ENCODE measurements around the gene NCR2.

Gene NCR2

GRCh38 chr6:41318654-41319565 lies 16.5 kb upstream of the NCR2 start:
- Mint-ChIP-seq H3K36me3 (no peaks in the 10 kb centered on the region), H3K27me3 (peaks cover 3% of the 10 kb centered on the region), H3K4me1 (ENCODE audit: low read depth) (peaks cover 17% of the 10 kb centered on the region), H3K9me3 (ENCODE audit: low read depth) (no peaks in the 10 kb centered on the region), H3K27ac (peak overlapping the region; percentile 46), H3K4me3 (peak overlapping the region; percentile 45)

GRCh38 chr6:41321183-41321582 lies 14.2 kb upstream of the NCR2 start:
- no peaks in the 10 kb centered on the region for H3K9me3 Mint-ChIP-seq (ENCODE audit: low read depth)
- no peak overlapping the region for H3K4me3 Mint-ChIP-seq
- no peaks in the 10 kb centered on the region for H3K36me3 Mint-ChIP-seq
- H3K27ac Mint-ChIP-seq: no peak overlapping the region
- H3K27me3 Mint-ChIP-seq: peaks cover 5% of the 10 kb centered on the region
- peaks cover 17% of the 10 kb centered on the region for H3K4me1 Mint-ChIP-seq (ENCODE audit: low read depth)

- H3K27ac Mint-ChIP-seq: no peak overlapping the region
- peaks cover 5% of the 10 kb centered on the region for H3K27me3 Mint-ChIP-seq
- no peaks in the 10 kb centered on the region for H3K9me3 Mint-ChIP-seq (ENCODE audit: low read depth)
- H3K4me1 Mint-ChIP-seq (ENCODE audit: low read depth): peaks cover 3% of the 10 kb centered on the region
- no peak overlapping the region for H3K4me3 Mint-ChIP-seq
- H3K36me3 Mint-ChIP-seq: no peaks in the 10 kb centered on the region
Observed at GRCh38 chr6:41325446-41326066, 9.9 kb upstream of the NCR2 start.

GRCh38 chr6:41326092-41326491 lies 9.3 kb upstream of the NCR2 start:
- H3K9me3 Mint-ChIP-seq (ENCODE audit: low read depth): no peaks in the 10 kb centered on the region
- no peak overlapping the region for H3K4me3 Mint-ChIP-seq
- no peak overlapping the region for H3K27ac Mint-ChIP-seq
- H3K4me1 Mint-ChIP-seq (ENCODE audit: low read depth): peaks cover 3% of the 10 kb centered on the region
- H3K27me3 Mint-ChIP-seq: peaks cover 5% of the 10 kb centered on the region
- no peaks in the 10 kb centered on the region for H3K36me3 Mint-ChIP-seq

GRCh38 chr6:41327177-41327576 lies 8.2 kb upstream of the NCR2 start:
- Mint-ChIP-seq H3K27me3 (peaks cover 5% of the 10 kb centered on the region), H3K36me3 (no peaks in the 10 kb centered on the region), H3K27ac (no peak overlapping the region), H3K9me3 (ENCODE audit: low read depth) (no peaks in the 10 kb centered on the region), H3K4me1 (ENCODE audit: low read depth) (peaks cover 14% of the 10 kb centered on the region), H3K4me3 (no peak overlapping the region)

- Mint-ChIP-seq H3K4me1 (ENCODE audit: low read depth) (peaks cover 56% of the 10 kb centered on the region), H3K27me3 (no peaks in the 10 kb centered on the region), H3K36me3 (no peaks in the 10 kb centered on the region)
Observed at GRCh38 chr6:41331401-41332150, 3.8 kb upstream of the NCR2 start.

GRCh38 chr6:41332241-41332640 lies 3.2 kb upstream of the NCR2 start:
- Mint-ChIP-seq H3K9me3 (ENCODE audit: low read depth) (no peaks in the 10 kb centered on the region), H3K4me1 (ENCODE audit: low read depth) (peaks cover 60% of the 10 kb centered on the region), H3K27me3 (no peaks in the 10 kb centered on the region), H3K36me3 (no peaks in the 10 kb centered on the region), H3K27ac (peak overlapping the region; percentile 29), H3K4me3 (no peak overlapping the region)

More at GRCh38 chr6:41331401-41332150, 3.8 kb upstream of the NCR2 start:
- Mint-ChIP-seq H3K4me3 (no peak overlapping the region), H3K27ac (peak overlapping the region; percentile 29), H3K9me3 (ENCODE audit: low read depth) (no peaks in the 10 kb centered on the region)

GRCh38 chr6:41332842-41333736 lies 2.3 kb upstream of the NCR2 start:
- Mint-ChIP-seq H3K27ac (peak overlapping the region; percentile 85), H3K9me3 (ENCODE audit: low read depth) (no peaks in the 10 kb centered on the region), H3K36me3 (no peaks in the 10 kb centered on the region), H3K4me1 (ENCODE audit: low read depth) (peaks cover 60% of the 10 kb centered on the region), H3K4me3 (peak overlapping the region; percentile 72), H3K27me3 (no peaks in the 10 kb centered on the region)

- peaks cover 60% of the 10 kb centered on the region for H3K4me1 Mint-ChIP-seq (ENCODE audit: low read depth)
Observed at GRCh38 chr6:41334482-41335040, 847 bp upstream of the NCR2 start.

GRCh38 chr6:41335943-41336342 lies 535 bp downstream of the NCR2 start:
- Mint-ChIP-seq H3K9me3 (ENCODE audit: low read depth) (no peaks in the 10 kb centered on the region), H3K4me1 (ENCODE audit: low read depth) (peaks cover 57% of the 10 kb centered on the region), H3K27ac (peak overlapping the region; percentile 66), H3K36me3 (no peaks in the 10 kb centered on the region), H3K4me3 (no peak overlapping the region), H3K27me3 (no peaks in the 10 kb centered on the region)

More at GRCh38 chr6:41334482-41335040, 847 bp upstream of the NCR2 start:
- H3K9me3 Mint-ChIP-seq (ENCODE audit: low read depth): no peaks in the 10 kb centered on the region
- peak overlapping the region; percentile 85 for H3K27ac Mint-ChIP-seq
- H3K27me3 Mint-ChIP-seq: no peaks in the 10 kb centered on the region
- peak overlapping the region; percentile 72 for H3K4me3 Mint-ChIP-seq
- no peaks in the 10 kb centered on the region for H3K36me3 Mint-ChIP-seq

GRCh38 chr6:41336824-41337223 lies 1.4 kb downstream of the NCR2 start:
- H3K27me3 Mint-ChIP-seq: no peaks in the 10 kb centered on the region
- peaks cover 50% of the 10 kb centered on the region for H3K4me1 Mint-ChIP-seq (ENCODE audit: low read depth)
- H3K27ac Mint-ChIP-seq: no peak overlapping the region
- H3K9me3 Mint-ChIP-seq (ENCODE audit: low read depth): no peaks in the 10 kb centered on the region
- H3K36me3 Mint-ChIP-seq: no peaks in the 10 kb centered on the region
- no peak overlapping the region for H3K4me3 Mint-ChIP-seq

- H3K27ac Mint-ChIP-seq: no peak overlapping the region
- H3K27me3 Mint-ChIP-seq: no peaks in the 10 kb centered on the region
- H3K36me3 Mint-ChIP-seq: no peaks in the 10 kb centered on the region
- no peaks in the 10 kb centered on the region for H3K9me3 Mint-ChIP-seq (ENCODE audit: low read depth)
- H3K4me1 Mint-ChIP-seq (ENCODE audit: low read depth): peaks cover 41% of the 10 kb centered on the region
- H3K4me3 Mint-ChIP-seq: no peak overlapping the region
Observed at GRCh38 chr6:41337709-41338108, 2.3 kb downstream of the NCR2 start.

GRCh38 chr6:41338659-41339058 lies 3.3 kb downstream of the NCR2 start:
- peaks cover 35% of the 10 kb centered on the region for H3K4me1 Mint-ChIP-seq (ENCODE audit: low read depth)
- H3K27me3 Mint-ChIP-seq: no peaks in the 10 kb centered on the region
- no peaks in the 10 kb centered on the region for H3K36me3 Mint-ChIP-seq
- H3K9me3 Mint-ChIP-seq (ENCODE audit: low read depth): no peaks in the 10 kb centered on the region
- no peak overlapping the region for H3K4me3 Mint-ChIP-seq
- H3K27ac Mint-ChIP-seq: no peak overlapping the region

GRCh38 chr6:41341580-41341979 lies 6.2 kb downstream of the NCR2 start:
- no peaks in the 10 kb centered on the region for H3K9me3 Mint-ChIP-seq (ENCODE audit: low read depth)
- no peak overlapping the region for H3K27ac Mint-ChIP-seq
- no peak overlapping the region for H3K4me3 Mint-ChIP-seq
- H3K4me1 Mint-ChIP-seq (ENCODE audit: low read depth): peaks cover 34% of the 10 kb centered on the region
- H3K27me3 Mint-ChIP-seq: no peaks in the 10 kb centered on the region
- H3K36me3 Mint-ChIP-seq: no peaks in the 10 kb centered on the region

All from activated naive CD8-positive, alpha-beta T cell (primary cell).